IPS DF 19.7 (cell line): ENCODE results near the gene TNNT3.

Experiments
- DNase-seq: peaks from one replicate; pipeline ENCODE4 v3.0.0-alpha.2; 2013; ENCODE audit warnings: low read depth, low spot score

TNNT3 gene

GRCh38 chr11:1922481-1923081 lies 3.1 kb downstream of the TNNT3 start:
- DNase-seq = no peak

- no peak for DNase-seq
Measured at GRCh38 chr11:1923201-1923956, 3.9 kb downstream of the TNNT3 start.

GRCh38 chr11:1924181-1924580 lies 4.7 kb downstream of the TNNT3 start:
- DNase-seq = no peak

GRCh38 chr11:1924646-1925372 lies 5.3 kb downstream of the TNNT3 start:
- no peak for DNase-seq

- no peak for DNase-seq
Measured at GRCh38 chr11:1925373-1926155, 6.1 kb downstream of the TNNT3 start.

GRCh38 chr11:1926156-1927025 lies 6.9 kb downstream of the TNNT3 start:
- no peak for DNase-seq

- no peak for DNase-seq
Measured at GRCh38 chr11:1927026-1927847, 7.7 kb downstream of the TNNT3 start.

GRCh38 chr11:1927848-1928469 lies 8.5 kb downstream of the TNNT3 start:
- DNase-seq = no peak

- no peak for DNase-seq
Measured at GRCh38 chr11:1928470-1928890, 9.0 kb downstream of the TNNT3 start.

GRCh38 chr11:1928891-1929541 lies 9.5 kb downstream of the TNNT3 start:
- DNase-seq = no peak

- DNase-seq = no peak
Measured at GRCh38 chr11:1929621-1930461, 10.3 kb downstream of the TNNT3 start.

- no peak for DNase-seq
Measured at GRCh38 chr11:1930462-1930830, 10.9 kb downstream of the TNNT3 start.

GRCh38 chr11:1931341-1932104 lies 12.0 kb downstream of the TNNT3 start:
- no peak for DNase-seq

GRCh38 chr11:1932105-1932480 lies 12.6 kb downstream of the TNNT3 start:
- DNase-seq = no peak

GRCh38 chr11:1932681-1933080 lies 13.2 kb downstream of the TNNT3 start:
- DNase-seq = no peak

- DNase-seq = no peak
Measured at GRCh38 chr11:1933416-1934334, 14.2 kb downstream of the TNNT3 start.
